Measurements from ENCODE around the gene PKD2.
"Not testable (repeated sequence)": the region's sequence is repeated elsewhere in the genome, so short reads cannot be mapped to it uniquely, and the experiment has no call there.

PKD2 gene

GRCh38 chr4:88077911-88078524 is 70.6 kb downstream of the PKD2 start:
- no peak for FAIRE-seq

GRCh38 chr4:88078579-88078978 is 71.1 kb downstream of the PKD2 start:
- FAIRE-seq = no peak

- no peak for FAIRE-seq
Measured at GRCh38 chr4:88080626-88081025, 73.2 kb downstream of the PKD2 start.

GRCh38 chr4:88087004-88087403 is 79.6 kb downstream of the PKD2 start:
- FAIRE-seq = no peak

GRCh38 chr4:88090898-88091297 is 83.5 kb downstream of the PKD2 start:
- FAIRE-seq = no peak

GRCh38 chr4:88091378-88091777 is 83.9 kb downstream of the PKD2 start:
- no peak for FAIRE-seq

- FAIRE-seq = no peak
Measured at GRCh38 chr4:88093874-88094273, 86.4 kb downstream of the PKD2 start.

- no peak for FAIRE-seq
Measured at GRCh38 chr4:88097301-88097700, 89.9 kb downstream of the PKD2 start.

GRCh38 chr4:88097781-88098180 is 90.3 kb downstream of the PKD2 start:
- no peak for FAIRE-seq

GRCh38 chr4:88098993-88099752 is 91.7 kb downstream of the PKD2 start:
- FAIRE-seq = no peak

- no peak for FAIRE-seq
Measured at GRCh38 chr4:88101165-88101564, 93.7 kb downstream of the PKD2 start.

- no peak for FAIRE-seq
Measured at GRCh38 chr4:88102026-88102425, 94.6 kb downstream of the PKD2 start.

- no peak for FAIRE-seq
Measured at GRCh38 chr4:88104902-88105610, 97.6 kb downstream of the PKD2 start.

GRCh38 chr4:88106205-88106604 is 98.8 kb downstream of the PKD2 start:
- FAIRE-seq = no peak

- no peak for FAIRE-seq
Measured at GRCh38 chr4:88107406-88108107, 100.1 kb downstream of the PKD2 start.

GRCh38 chr4:88108108-88108465 is 100.7 kb downstream of the PKD2 start:
- not testable (repeated sequence) for FAIRE-seq

GRCh38 chr4:88108747-88109122 is 101.3 kb downstream of the PKD2 start:
- no peak for FAIRE-seq

- no peak for FAIRE-seq
Measured at GRCh38 chr4:88109123-88109881, 101.9 kb downstream of the PKD2 start.

GRCh38 chr4:88110826-88111225 is 103.4 kb downstream of the PKD2 start:
- FAIRE-seq = no peak

GRCh38 chr4:88112856-88113255 is 105.4 kb downstream of the PKD2 start:
- no peak for FAIRE-seq

- FAIRE-seq = no peak
Measured at GRCh38 chr4:88115587-88115986, 108.2 kb downstream of the PKD2 start.

- no peak for FAIRE-seq
Measured at GRCh38 chr4:88119943-88120342, 112.5 kb downstream of the PKD2 start.

- not testable (repeated sequence) for FAIRE-seq
Measured at GRCh38 chr4:88122260-88122659, 114.8 kb downstream of the PKD2 start.

Data from G401.6 (cell line).